ENCODE data around the gene LGALS7. TPM values are rescaled to one million over a fixed set of nuclear protein-coding genes. Genes with fewer than 3 reads are reported as not detected.
"Not testable (repeated sequence)": the region's sequence is repeated elsewhere in the genome, so short reads cannot be mapped to it uniquely, and the experiment has no call there.

LGALS7 gene
- total RNA-seq, 2 experiments from 2014 or later: not detected

DNA sequence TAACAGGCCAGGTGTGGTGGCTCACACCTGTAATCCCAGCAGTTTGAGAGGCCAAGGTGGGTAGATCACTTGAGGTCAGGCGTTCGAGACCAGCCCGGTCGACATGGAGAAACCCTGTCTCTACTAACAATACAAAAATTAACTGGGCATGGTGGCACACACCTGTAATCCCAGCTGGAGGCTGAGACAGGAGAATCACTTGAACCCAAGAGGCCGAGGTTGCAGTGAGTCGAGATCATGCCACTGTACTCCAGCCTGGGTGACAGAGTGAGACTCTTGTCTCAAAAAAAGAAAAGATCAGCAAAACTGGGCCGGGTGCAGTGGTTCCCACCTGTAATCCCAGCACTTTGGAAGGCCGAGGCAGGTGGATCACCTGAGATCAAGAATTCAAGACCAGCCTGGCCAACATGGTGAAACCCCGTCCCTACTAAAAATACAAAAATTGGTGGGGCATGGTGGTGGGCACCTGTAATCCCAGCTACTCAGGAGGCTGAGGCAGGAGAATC lies 11.4 kb downstream of the LGALS7 start:
- H3K27me3 Mint-ChIP-seq; H3K27ac Mint-ChIP-seq; H3K9me3 Mint-ChIP-seq; DNase-seq; intact Hi-C loops (cut with micrococcal nuclease); H3K4me3 Mint-ChIP-seq; H3K4me1 Mint-ChIP-seq (ENCODE audit: low read depth); H3K36me3 Mint-ChIP-seq: not testable (repeated sequence)
- ChIA-PET CTCF (interaction anchor here (0.9 kb wide), 1 partner anchor 7 kb away, joined by 3 read pairs; no protein-coding TSS in a partner anchor), POLR2A (interaction anchor here (0.6 kb wide), 1 partner anchor 168 kb away, joined by 3 read pairs; no protein-coding TSS in a partner anchor)

- H3K4me1 Mint-ChIP-seq (ENCODE audit: low read depth); POLR2A ChIA-PET: not testable (repeated sequence)
- CTCF ChIA-PET: interaction anchor here (0.8 to 0.9 kb wide), 2 partner anchors 8 to 245 kb away, joined by 3 read pairs; no protein-coding TSS in a partner anchor
Measured at GRCh38 chr19:38760805-38761517, 12.4 kb downstream of the LGALS7 start.

DNA sequence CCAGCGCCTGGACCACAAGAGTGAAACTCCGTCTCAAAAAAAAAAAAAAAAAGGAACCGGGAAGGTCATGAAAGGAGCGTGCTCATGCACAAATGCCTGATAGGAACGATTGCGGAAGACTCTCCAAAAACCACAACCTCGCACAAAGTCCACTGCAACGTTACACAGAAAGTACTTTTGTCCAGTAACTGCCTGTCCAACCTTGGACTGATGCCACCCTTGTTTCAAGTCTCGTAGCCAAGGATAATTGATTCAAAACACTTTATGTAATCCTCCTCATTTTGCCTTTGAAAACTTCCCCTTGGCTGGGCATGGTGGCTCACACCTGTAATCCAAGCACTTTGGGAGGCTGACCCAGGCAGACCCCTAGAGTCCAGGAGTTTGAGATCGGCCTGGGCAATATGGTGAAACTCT lies 13.7 kb downstream of the LGALS7 start:
- H3K36me3 Mint-ChIP-seq: no peaks in the 10 kb centered on the region
- no peaks in the 10 kb centered on the region for H3K4me1 Mint-ChIP-seq (ENCODE audit: low read depth)
- H3K27ac Mint-ChIP-seq: no peak overlapping the region
- DNase-seq: no peak
- POLR2A ChIA-PET: no interaction called here
- no peaks in the 10 kb centered on the region for H3K27me3 Mint-ChIP-seq
- CTCF ChIA-PET: interaction anchor here (0.6 kb wide), 1 partner anchor 202 kb away, joined by 3 read pairs; no protein-coding TSS in a partner anchor
- peaks cover 3% of the 10 kb centered on the region for H3K9me3 Mint-ChIP-seq
- no peak overlapping the region for H3K4me3 Mint-ChIP-seq
- intact Hi-C loops (cut with micrococcal nuclease): no loop called here

More at GRCh38 chr19:38760805-38761517, 12.4 kb downstream of the LGALS7 start:
- H3K27me3 Mint-ChIP-seq; DNase-seq; H3K27ac Mint-ChIP-seq; H3K36me3 Mint-ChIP-seq; H3K9me3 Mint-ChIP-seq; H3K4me3 Mint-ChIP-seq; intact Hi-C loops (cut with micrococcal nuclease): not testable (repeated sequence)

DNA sequence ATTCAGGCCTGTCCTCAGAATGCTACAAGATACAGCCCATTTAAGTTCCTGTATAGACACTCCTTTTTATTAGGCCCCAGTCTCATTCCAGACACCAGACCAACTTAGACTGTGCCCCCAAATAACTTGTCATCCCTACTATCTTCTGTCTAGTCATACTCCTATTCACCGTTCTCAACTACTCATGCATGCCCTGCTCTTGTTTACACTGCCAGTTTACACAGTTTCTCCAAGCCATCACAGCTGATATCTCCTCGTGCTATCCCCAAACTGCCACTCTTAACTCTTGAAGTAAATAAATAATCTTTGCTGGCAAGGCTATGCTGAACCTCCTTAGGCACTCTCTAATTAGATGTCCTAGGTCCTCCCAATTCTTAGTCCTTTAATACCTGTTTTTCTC lies 19.1 kb downstream of the LGALS7 start:
- H3K4me3 Mint-ChIP-seq; H3K36me3 Mint-ChIP-seq; H3K27ac Mint-ChIP-seq; POLR2A ChIA-PET; H3K9me3 Mint-ChIP-seq; H3K4me1 Mint-ChIP-seq (ENCODE audit: low read depth); H3K27me3 Mint-ChIP-seq; CTCF ChIA-PET; DNase-seq; intact Hi-C loops (cut with micrococcal nuclease): not testable (repeated sequence)

- H3K4me3 Mint-ChIP-seq; intact Hi-C loops (cut with micrococcal nuclease); CTCF ChIA-PET; H3K4me1 Mint-ChIP-seq (ENCODE audit: low read depth); H3K27ac Mint-ChIP-seq; H3K36me3 Mint-ChIP-seq; H3K27me3 Mint-ChIP-seq; H3K9me3 Mint-ChIP-seq; POLR2A ChIA-PET; DNase-seq: not testable (repeated sequence)
Measured at GRCh38 chr19:38753783-38754182, 19.5 kb downstream of the LGALS7 start.

- ChIA-PET POLR2A (interaction anchor here (0.6 kb wide), 1 partner anchor 181 kb away, joined by 3 read pairs; no protein-coding TSS in a partner anchor), CTCF (no interaction called here)
- Mint-ChIP-seq H3K9me3 (no peaks in the 10 kb centered on the region), H3K4me3 (no peak overlapping the region), H3K4me1 (ENCODE audit: low read depth) (no peaks in the 10 kb centered on the region), H3K27me3 (no peaks in the 10 kb centered on the region), H3K27ac (no peak overlapping the region), H3K36me3 (no peaks in the 10 kb centered on the region)
- no peak for DNase-seq
- intact Hi-C loops (cut with micrococcal nuclease): no loop called here
Measured at GRCh38 chr19:38745316-38745715, 28.0 kb downstream of the LGALS7 start.

- POLR2A ChIA-PET: interaction anchor here (0.6 kb wide), 1 partner anchor 182 kb away, joined by 3 read pairs; no protein-coding TSS in a partner anchor
- H3K36me3 Mint-ChIP-seq: no peaks in the 10 kb centered on the region
- intact Hi-C loops (cut with micrococcal nuclease): no loop called here
- H3K4me1 Mint-ChIP-seq (ENCODE audit: low read depth): peaks cover under 1% of the 10 kb centered on the region
- H3K4me3 Mint-ChIP-seq: no peak overlapping the region
- no peaks in the 10 kb centered on the region for H3K9me3 Mint-ChIP-seq
- no peak overlapping the region for H3K27ac Mint-ChIP-seq
- CTCF ChIA-PET: interaction anchor here (1.3 kb wide), 1 partner anchor 186 kb away, joined by 3 read pairs; the partner anchor contains the start of genes MRPS12 and SARS2
- H3K27me3 Mint-ChIP-seq: no peaks in the 10 kb centered on the region
- no peak for DNase-seq
Measured at GRCh38 chr19:38744874-38745273, 28.4 kb downstream of the LGALS7 start.

DNA sequence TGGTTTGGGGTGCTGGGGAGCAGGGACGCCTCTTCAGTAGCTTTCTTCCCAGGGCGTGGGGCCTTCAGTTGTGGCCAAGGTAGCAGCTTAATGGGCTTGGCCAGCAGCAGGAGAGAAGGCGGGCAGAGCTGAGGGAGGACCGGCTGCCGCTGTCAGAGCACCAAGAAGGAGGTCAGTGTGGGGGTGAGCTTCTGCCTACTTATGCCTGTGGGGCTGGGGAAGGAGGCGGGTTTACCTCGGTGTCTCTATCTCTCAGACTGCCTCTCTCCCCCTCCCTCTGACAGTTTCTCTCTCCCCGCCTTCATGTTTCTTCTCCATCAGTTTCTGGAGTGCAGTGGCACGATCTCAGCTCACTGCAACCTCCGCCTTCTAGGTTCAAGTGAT lies 29.0 kb downstream of the LGALS7 start, which contains the start of gene CAPN12:
Gene CAPN12 (minus strand): TSS at position 177 of the 384 bp plus-strand sequence. CDS start 309 bp downstream, outside the sequence.
- Mint-ChIP-seq H3K4me3 (no peak within 1 kb of the TSS), H3K27ac (no peak within 1 kb of the TSS), H3K4me1 (ENCODE audit: low read depth) (peaks cover 6% of the 10 kb centered on the region), H3K27me3 (no peaks in the 10 kb centered on the region), H3K9me3 (no peaks in the 10 kb centered on the region), H3K36me3 (no peaks in the 10 kb centered on the region)
- CTCF ChIA-PET: interaction anchor here (1.3 kb wide), 1 partner anchor 186 kb away, joined by 3 read pairs; the partner anchor contains the start of genes MRPS12 and SARS2
- no peak for DNase-seq
- POLR2A ChIA-PET: no interaction called here
- intact Hi-C loops (cut with micrococcal nuclease): no loop called here

- Mint-ChIP-seq H3K27ac (no peak overlapping the region), H3K27me3 (no peaks in the 10 kb centered on the region), H3K4me1 (ENCODE audit: low read depth) (peaks cover 9% of the 10 kb centered on the region), H3K4me3 (no peak overlapping the region), H3K36me3 (no peaks in the 10 kb centered on the region), H3K9me3 (no peaks in the 10 kb centered on the region)
- DNase-seq: no peak
- intact Hi-C loops (cut with micrococcal nuclease): no loop called here
- ChIA-PET CTCF (interaction anchor here (1.3 kb wide), 1 partner anchor 187 kb away, joined by 3 read pairs; the partner anchor contains the start of genes MRPS12 and SARS2), POLR2A (no interaction called here)
Measured at GRCh38 chr19:38743394-38744297, 29.7 kb downstream of the LGALS7 start.

DNA sequence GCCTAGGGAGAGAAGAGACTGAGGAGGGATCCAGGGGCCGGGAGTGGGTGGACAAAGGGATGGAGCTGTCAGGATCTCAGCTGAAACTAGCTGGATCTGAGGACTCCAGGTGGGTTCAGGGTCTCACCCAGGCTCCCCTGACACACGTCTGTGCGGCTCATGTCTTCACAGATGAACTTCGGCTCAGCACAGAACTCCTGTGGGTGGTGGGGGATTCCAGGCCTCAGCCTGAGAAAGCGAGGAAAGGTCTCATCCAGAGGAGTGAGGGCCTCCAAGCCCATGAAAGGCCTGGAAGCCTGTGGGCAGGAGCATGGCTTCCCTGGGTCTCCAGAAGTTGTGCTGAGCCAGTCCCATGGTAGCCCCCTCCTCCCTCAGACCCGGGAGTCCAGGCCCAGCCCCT lies 30.4 kb downstream of the LGALS7 start:
- ChIA-PET POLR2A (no interaction called here), CTCF (interaction anchor here (1.2 kb wide), 1 partner anchor 126 kb away, joined by 3 read pairs; no protein-coding TSS in a partner anchor)
- no peak overlapping the region for H3K4me3 Mint-ChIP-seq
- H3K4me1 Mint-ChIP-seq (ENCODE audit: low read depth): peaks cover 10% of the 10 kb centered on the region
- intact Hi-C loops (cut with micrococcal nuclease): no loop called here
- no peaks in the 10 kb centered on the region for H3K36me3 Mint-ChIP-seq
- no peak for DNase-seq
- H3K27ac Mint-ChIP-seq: no peak overlapping the region
- H3K27me3 Mint-ChIP-seq: no peaks in the 10 kb centered on the region
- no peaks in the 10 kb centered on the region for H3K9me3 Mint-ChIP-seq

- DNase-seq: no peak
- H3K27me3 Mint-ChIP-seq: no peaks in the 10 kb centered on the region
- CTCF ChIA-PET: interaction anchor here (1.2 to 1.9 kb wide), 2 partner anchors 127 to 188 kb away, joined by 3 to 4 read pairs; partner anchors contain the start of genes MRPS12 and SARS2
- no peaks in the 10 kb centered on the region for H3K36me3 Mint-ChIP-seq
- intact Hi-C loops (cut with micrococcal nuclease): no loop called here
- H3K9me3 Mint-ChIP-seq: no peaks in the 10 kb centered on the region
- peaks cover 14% of the 10 kb centered on the region for H3K4me1 Mint-ChIP-seq (ENCODE audit: low read depth)
- H3K27ac Mint-ChIP-seq: no peak overlapping the region
- POLR2A ChIA-PET: no interaction called here
- no peak overlapping the region for H3K4me3 Mint-ChIP-seq
Measured at GRCh38 chr19:38742296-38742695, 31.0 kb downstream of the LGALS7 start.

- POLR2A ChIA-PET: no interaction called here
Measured at GRCh38 chr19:38741670-38742069, 31.6 kb downstream of the LGALS7 start.

More at GRCh38 chr19:38741670-38742069, 31.6 kb downstream of the LGALS7 start:
- H3K36me3 Mint-ChIP-seq: no peaks in the 10 kb centered on the region
- no peaks in the 10 kb centered on the region for H3K27me3 Mint-ChIP-seq
- CTCF ChIA-PET: interaction anchor here (1.2 to 1.9 kb wide), 2 partner anchors 128 to 189 kb away, joined by 3 to 4 read pairs; partner anchors contain the start of genes MRPS12 and SARS2
- no peak overlapping the region for H3K4me3 Mint-ChIP-seq
- no peaks in the 10 kb centered on the region for H3K9me3 Mint-ChIP-seq
- no peak overlapping the region for H3K27ac Mint-ChIP-seq
- H3K4me1 Mint-ChIP-seq (ENCODE audit: low read depth): peaks cover 15% of the 10 kb centered on the region
- intact Hi-C loops (cut with micrococcal nuclease): no loop called here
- DNase-seq: no peak

Data from activated CD4-positive, alpha-beta memory T cell treated with anti-CD3 and anti-CD28 coated beads for 36 hours (primary cell).